Uterus (tissue), 4 donors: ENCODE measurements around the gene KRTAP4-4. TPM values are rescaled to one million over a fixed set of nuclear protein-coding genes. Genes with fewer than 3 reads are reported as not detected.

Source experiments
- DNase-seq, 2 donors: peaks; one replicate each; pipeline ENCODE4 v3.0.0-alpha.2; 2019 to 2020
- H3K27ac ChIP-seq, 2 donors: fragments of 200-600 bp; sonication (generic); 1 replicate in 1 of 2; 2 replicates in 1 of 2; pipeline ENCODE4 v1.5.1; 2016 to 2018
- H3K27me3 ChIP-seq, 2 donors: fragments of 200-600 bp; sonication (generic); one replicate each; pipeline ENCODE4 v1.5.1; 2018 to 2019; ENCODE audit warnings: control low read depth in 1 of 2
- H3K36me3 ChIP-seq, 2 donors: fragments of 200-600 bp; sonication (generic); one replicate each; pipeline ENCODE4 v1.5.1; 2019; ENCODE audit warnings: control low read depth in 1 of 2
- H3K4me1 ChIP-seq, 2 donors: fragments of 200-600 bp; sonication (generic); one replicate each; pipeline ENCODE4 v1.5.1; 2018 to 2019; ENCODE audit warnings: control low read depth in 1 of 2
- H3K4me3 ChIP-seq, 2 donors: fragments of 200-600 bp; sonication (generic); 1 replicate in 1 of 2; 2 replicates in 1 of 2; pipeline ENCODE4 v1.5.1; 2018 to 2019; ENCODE audit warnings: mild to moderate bottlenecking in 1 of 2
- H3K9me3 ChIP-seq, 2 donors: fragments of 200-600 bp; sonication (generic); one replicate each; pipeline ENCODE4 v1.5.1; 2019; ENCODE audit warnings: control low read depth in 1 of 2
- POLR2A ChIP-seq, 2 donors: fragments of 450-650 bp; IDR thresholded peaks; one replicate each; pipeline ENCODE4 v1.6.1; 2016; ENCODE audit warnings: antibody characterized with exemption in 2 of 2, mild to moderate bottlenecking in 1 of 2, moderate library complexity in 1 of 2
- intact Hi-C: fragments of 100-400 bp; cut with DNase I; formaldehyde crosslinking; loops from one replicate; pipeline ENCODE4 v1.15.1; 2023; ENCODE audit warnings: low total_unique reads
- total RNA-seq, 4 donors: library from RNA; depleted of rRNA in 3 of 4; stranded (reverse); fragments of >200 nt in 3 of 4; gene quantifications; one replicate each; pipeline versions ENCODE4 v1.1.0 to v1.2.4, GENCODE V29; 2014 to 2023
- TF ChIP-seq, protein P1 (sequence below), 4 experiments: fragments of 200-600 bp in 2 of 4; fragments of 450-650 bp in 2 of 4; sonication (generic) in 2 of 4; IDR thresholded peaks; one replicate each; pipeline ENCODE4 v1.5.1; 2016 to 2019; ENCODE audit warnings: antibody characterized with exemption in 4 of 4, mild to moderate bottlenecking in 2 of 4, moderate library complexity in 1 of 4
- donor health status: DM: yes; HTN: yes; CAD: no.

Gene KRTAP4-4
- total RNA-seq, 4 donors from 2014 or later, result not detected

DNA sequence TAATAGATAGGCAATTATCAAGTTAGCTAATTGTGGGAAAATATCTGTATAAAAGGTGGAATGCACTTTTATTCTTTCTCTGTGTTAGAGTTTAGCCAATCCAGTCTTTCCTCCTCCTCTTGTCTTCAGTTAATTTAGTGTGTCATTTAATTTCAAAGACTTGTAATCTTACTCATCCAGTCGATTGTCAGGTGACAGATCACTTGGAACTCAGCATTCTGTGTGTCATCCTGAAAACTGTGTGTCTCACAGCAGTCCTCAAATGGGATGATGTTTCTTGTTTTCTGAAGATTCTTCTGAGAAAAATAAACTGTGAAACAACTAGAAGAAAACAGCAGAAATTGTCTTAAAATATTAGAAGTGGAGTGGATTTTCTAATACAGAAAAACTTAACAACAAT, 24.5 kb upstream of the KRTAP4-4 start:
- Histone ChIP-seq H3K4me1 (no peaks in the 10 kb centered on the region), H3K9me3 (no peaks in the 10 kb centered on the region), H3K4me3 (no peak overlapping the region), H3K27ac (no peak overlapping the region), H3K27me3 (no peaks in the 10 kb centered on the region), H3K36me3 (no peaks in the 10 kb centered on the region)
- no peak for TF ChIP-seq POLR2A (IDR thresholded peaks at IDR 0.05)
- TF ChIP-seq, protein P1, sequence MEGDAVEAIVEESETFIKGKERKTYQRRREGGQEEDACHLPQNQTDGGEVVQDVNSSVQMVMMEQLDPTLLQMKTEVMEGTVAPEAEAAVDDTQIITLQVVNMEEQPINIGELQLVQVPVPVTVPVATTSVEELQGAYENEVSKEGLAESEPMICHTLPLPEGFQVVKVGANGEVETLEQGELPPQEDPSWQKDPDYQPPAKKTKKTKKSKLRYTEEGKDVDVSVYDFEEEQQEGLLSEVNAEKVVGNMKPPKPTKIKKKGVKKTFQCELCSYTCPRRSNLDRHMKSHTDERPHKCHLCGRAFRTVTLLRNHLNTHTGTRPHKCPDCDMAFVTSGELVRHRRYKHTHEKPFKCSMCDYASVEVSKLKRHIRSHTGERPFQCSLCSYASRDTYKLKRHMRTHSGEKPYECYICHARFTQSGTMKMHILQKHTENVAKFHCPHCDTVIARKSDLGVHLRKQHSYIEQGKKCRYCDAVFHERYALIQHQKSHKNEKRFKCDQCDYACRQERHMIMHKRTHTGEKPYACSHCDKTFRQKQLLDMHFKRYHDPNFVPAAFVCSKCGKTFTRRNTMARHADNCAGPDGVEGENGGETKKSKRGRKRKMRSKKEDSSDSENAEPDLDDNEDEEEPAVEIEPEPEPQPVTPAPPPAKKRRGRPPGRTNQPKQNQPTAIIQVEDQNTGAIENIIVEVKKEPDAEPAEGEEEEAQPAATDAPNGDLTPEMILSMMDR (IDR thresholded peaks at IDR 0.05), result no peak
- intact Hi-C loops, result no loop called here
- no peak for DNase-seq

DNA sequence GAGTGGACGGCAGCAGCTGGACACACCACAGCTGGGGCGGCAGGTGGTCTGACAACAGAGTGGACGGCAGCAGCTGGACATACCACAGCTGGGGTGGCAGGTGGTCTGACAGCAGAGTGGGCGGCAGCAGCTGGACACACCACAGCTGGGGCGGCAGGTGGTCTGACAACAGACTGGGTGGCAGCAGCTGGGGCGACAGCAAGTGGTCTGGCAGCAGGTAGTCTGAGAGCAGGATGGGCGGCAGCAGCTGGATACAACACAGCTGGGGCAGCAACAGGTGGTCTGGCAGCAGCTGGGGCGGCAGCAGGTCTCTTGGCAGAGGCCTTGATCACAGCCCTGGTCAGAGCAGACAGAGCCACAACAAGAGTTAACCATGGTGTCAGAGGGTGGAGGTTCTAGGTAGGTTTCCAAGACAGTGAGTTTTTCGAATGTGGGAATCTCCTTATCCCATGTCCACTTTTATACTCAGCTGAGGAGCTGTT, 24.0 kb upstream of the KRTAP4-4 start, which contains the start of gene KRTAP4-1:
Gene KRTAP4-1 (minus strand): TSS at position 432 of the 482 bp plus-strand sequence. CDS start 57 bp downstream, at position 375.
- intact Hi-C loops, result no loop called here
- no peaks in the 10 kb centered on the region for H3K4me1 ChIP-seq
- H3K27me3 ChIP-seq, result no peaks in the 10 kb centered on the region
- TF ChIP-seq POLR2A (IDR thresholded peaks at IDR 0.05), result no peak
- TF ChIP-seq, protein P1 (IDR thresholded peaks at IDR 0.05), result no peak
- H3K9me3 ChIP-seq, result no peaks in the 10 kb centered on the region
- H3K4me3 ChIP-seq, result no peak within 1 kb of the TSS
- H3K36me3 ChIP-seq, result no peaks in the 10 kb centered on the region
- DNase-seq, result no peak
- no peak within 1 kb of the TSS for H3K27ac ChIP-seq

DNA sequence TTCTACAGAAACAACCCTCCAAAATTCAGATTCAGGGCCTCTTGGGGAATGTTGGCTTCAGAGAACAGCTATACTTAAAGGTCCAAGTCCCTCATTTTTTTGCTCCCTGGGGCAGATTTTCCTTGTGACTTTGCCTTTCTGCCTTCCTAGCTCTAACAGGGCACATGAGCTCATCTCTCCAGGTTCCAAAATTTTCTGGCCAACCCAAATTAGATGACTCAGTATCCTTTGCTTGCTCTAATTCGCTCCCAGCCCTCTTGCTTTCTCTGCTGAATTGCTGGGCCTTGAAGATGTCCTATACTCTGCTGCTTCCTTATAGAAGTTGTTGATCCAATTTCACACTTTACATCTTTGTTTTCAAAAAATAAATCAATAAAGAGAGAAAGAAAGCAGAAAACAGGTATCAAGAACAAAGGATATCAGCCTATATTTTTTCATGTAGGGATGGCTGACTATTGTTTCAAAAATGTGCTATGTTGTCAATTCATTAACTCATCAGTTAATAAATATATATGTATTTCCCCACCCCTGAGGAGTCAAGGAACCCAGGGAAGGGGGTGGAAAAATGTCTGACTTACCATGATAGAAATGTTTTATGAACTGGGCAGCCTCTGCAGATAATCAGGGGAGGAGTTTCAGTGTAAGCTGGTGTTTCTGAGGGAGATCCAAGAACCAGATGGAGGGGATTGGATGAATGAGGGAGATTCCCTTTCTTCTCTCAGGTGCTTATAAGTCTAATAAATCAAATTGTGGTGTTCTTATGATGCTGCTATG, 18.5 kb upstream of the KRTAP4-4 start:
- TF ChIP-seq, protein P1 (IDR thresholded peaks at IDR 0.05), result no peak
- no peak for TF ChIP-seq POLR2A (IDR thresholded peaks at IDR 0.05)
- Histone ChIP-seq H3K27ac (no peak overlapping the region), H3K27me3 (no peaks in the 10 kb centered on the region), H3K9me3 (no peaks in the 10 kb centered on the region), H3K4me3 (no peak overlapping the region), H3K36me3 (no peaks in the 10 kb centered on the region), H3K4me1 (no peaks in the 10 kb centered on the region)
- intact Hi-C loops, result no loop called here
- DNase-seq, result no peak

DNA sequence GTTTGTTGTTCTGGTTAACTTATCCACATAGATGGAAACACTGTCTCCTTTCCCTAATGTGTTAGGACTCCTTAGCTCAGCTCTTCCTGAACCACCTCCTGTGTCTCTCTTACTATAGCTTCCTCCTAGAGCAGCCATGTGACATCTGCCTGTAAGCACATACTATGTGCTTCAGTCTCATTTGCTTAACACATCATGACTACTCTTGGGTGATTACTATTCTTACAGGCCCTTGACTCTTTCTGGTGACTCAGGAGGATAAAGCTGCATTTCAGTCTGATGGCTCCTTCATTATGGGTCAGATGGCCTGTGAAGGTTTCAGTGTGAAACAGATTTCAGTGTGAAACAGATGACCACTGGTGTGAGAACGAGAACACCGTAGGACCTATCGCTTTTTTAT, 17.8 kb upstream of the KRTAP4-4 start:
- no peak for DNase-seq
- Histone ChIP-seq H3K4me1 (no peaks in the 10 kb centered on the region), H3K4me3 (no peak overlapping the region), H3K36me3 (no peaks in the 10 kb centered on the region), H3K9me3 (no peaks in the 10 kb centered on the region), H3K27me3 (no peaks in the 10 kb centered on the region), H3K27ac (no peak overlapping the region)
- intact Hi-C loops, result no loop called here
- TF ChIP-seq POLR2A (IDR thresholded peaks at IDR 0.05), result no peak
- TF ChIP-seq, protein P1 (IDR thresholded peaks at IDR 0.05), result no peak

DNA sequence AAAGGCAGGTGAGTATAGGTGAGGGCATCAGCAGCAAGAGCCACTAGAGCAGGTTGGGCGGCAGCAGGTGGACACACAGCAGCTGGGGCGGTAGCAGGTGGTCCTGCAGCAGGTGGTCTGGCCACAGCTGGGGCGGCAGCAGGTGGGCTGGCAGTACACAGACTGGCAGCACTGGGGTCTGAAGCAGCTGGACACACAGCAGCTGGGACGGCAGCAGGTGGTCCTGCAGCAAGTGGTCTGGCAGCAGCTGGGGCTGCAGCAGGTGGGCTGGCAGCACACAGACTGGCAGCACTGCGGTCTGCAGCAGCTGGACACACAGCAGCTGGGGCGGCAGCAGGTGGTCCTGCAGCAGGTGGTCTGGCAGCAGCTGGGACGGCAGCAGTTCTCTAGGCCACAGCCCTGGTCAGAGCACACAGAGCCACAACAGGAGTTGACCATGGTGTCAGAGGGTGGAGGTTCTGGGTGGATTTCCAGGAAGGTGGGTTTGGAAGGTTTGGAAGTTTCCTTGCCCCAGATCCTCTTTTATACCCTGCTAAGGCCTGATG, 17.3 kb upstream of the KRTAP4-4 start, which contains the start of gene KRTAP4-2:
Gene KRTAP4-2 (minus strand): TSS at position 495 of the 545 bp plus-strand sequence. CDS start 57 bp downstream, at position 438.
- Histone ChIP-seq H3K27ac (no peak within 1 kb of the TSS), H3K4me1 (no peaks in the 10 kb centered on the region), H3K36me3 (no peaks in the 10 kb centered on the region), H3K9me3 (no peaks in the 10 kb centered on the region), H3K4me3 (no peak within 1 kb of the TSS), H3K27me3 (no peaks in the 10 kb centered on the region)
- intact Hi-C loops, result no loop called here
- no peak for DNase-seq
- TF ChIP-seq, protein P1 (IDR thresholded peaks at IDR 0.05), result no peak
- TF ChIP-seq POLR2A (IDR thresholded peaks at IDR 0.05), result no peak
